Measurements from ENCODE around the gene QSOX2.

Gene QSOX2

GRCh38 chr9:136203408-136204144 is 42.0 kb downstream of the QSOX2 start:
- no peak for DNase-seq (ENCODE audit: low spot score)

- DNase-seq (ENCODE audit: low spot score): no peak
Measured at GRCh38 chr9:136202454-136203407, 42.9 kb downstream of the QSOX2 start.

GRCh38 chr9:136201609-136202453 is 43.8 kb downstream of the QSOX2 start:
- no peak for DNase-seq (ENCODE audit: low spot score)

- no peak for DNase-seq (ENCODE audit: low spot score)
Measured at GRCh38 chr9:136201174-136201573, 44.4 kb downstream of the QSOX2 start.

GRCh38 chr9:136200424-136200823 is 45.2 kb downstream of the QSOX2 start:
- DNase-seq (ENCODE audit: low spot score): no peak

- no peak for DNase-seq (ENCODE audit: low spot score)
Measured at GRCh38 chr9:136199391-136200288, 46.0 kb downstream of the QSOX2 start.

GRCh38 chr9:136198605-136199083 is 47.0 kb downstream of the QSOX2 start:
- DNase-seq (ENCODE audit: low spot score): no peak

GRCh38 chr9:136197930-136198604 is 47.5 kb downstream of the QSOX2 start:
- no peak for DNase-seq (ENCODE audit: low spot score)

- DNase-seq (ENCODE audit: low spot score): no peak
Measured at GRCh38 chr9:136197084-136197875, 48.3 kb downstream of the QSOX2 start.

GRCh38 chr9:136196404-136197083 is 49.1 kb downstream of the QSOX2 start:
- DNase-seq (ENCODE audit: low spot score): no peak

GRCh38 chr9:136194540-136194939 is 51.1 kb downstream of the QSOX2 start:
- DNase-seq (ENCODE audit: low spot score): no peak

- no peak for DNase-seq (ENCODE audit: low spot score)
Measured at GRCh38 chr9:136193891-136194279, 51.7 kb downstream of the QSOX2 start.

- no peak for DNase-seq (ENCODE audit: low spot score)
Measured at GRCh38 chr9:136193127-136193890, 52.3 kb downstream of the QSOX2 start.

GRCh38 chr9:136192289-136193126 is 53.1 kb downstream of the QSOX2 start:
- no peak for DNase-seq (ENCODE audit: low spot score)

GRCh38 chr9:136191960-136192286 is 53.7 kb downstream of the QSOX2 start:
- no peak for DNase-seq (ENCODE audit: low spot score)

GRCh38 chr9:136191099-136191959 is 54.3 kb downstream of the QSOX2 start:
- no peak for DNase-seq (ENCODE audit: low spot score)
